Astrocyte of the cerebellum (primary cell): ENCODE measurements around the gene ZNF831.

Experiments
- DNase-seq: peaks from one replicate; pipeline ENCODE4 v3.0.0-alpha.2; 2011; ENCODE audit warnings: low read depth
- H3K4me3 ChIP-seq: 2 replicates; pipeline ENCODE4 v1.5.1; 2011; ENCODE audit warnings: mild to moderate bottlenecking, low read depth, low read length, moderate library complexity
- in situ Hi-C: cut with HindIII; loops from 2 replicates; pipeline ENCODE4 v1.10.0; 2017; ENCODE audit warnings: low sequenced_read_pairs
- TF ChIP-seq, protein P1 (sequence below): IDR thresholded peaks from 2 replicates; pipeline ENCODE4 v1.5.1; 2012; ENCODE audit warnings: low read length, low read depth, moderate library complexity, mild to moderate bottlenecking; ENCODE audit errors: missing control alignments

ZNF831 gene

DNA sequence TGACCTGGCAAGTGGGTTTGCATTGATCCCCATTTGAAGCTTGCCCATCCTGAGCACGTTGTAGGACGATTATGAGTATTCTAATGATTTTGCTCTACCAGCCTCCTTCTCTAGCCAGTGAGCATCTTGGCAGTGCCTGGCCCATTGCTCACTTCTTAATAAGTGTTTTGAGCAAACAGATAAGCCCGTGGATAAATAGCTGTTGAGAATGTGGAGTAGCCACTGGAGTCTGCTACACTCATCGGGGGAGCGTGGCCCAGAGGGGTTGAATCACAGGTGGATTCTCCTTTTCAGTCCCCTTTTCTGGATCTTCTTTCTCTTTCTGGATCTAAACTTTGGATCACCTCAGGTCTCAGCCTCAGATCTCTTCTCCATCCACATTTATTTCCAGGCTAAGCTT, 120.8 kb downstream of the ZNF831 start:
- in situ Hi-C loops: no loop called here
- TF ChIP-seq, protein P1, sequence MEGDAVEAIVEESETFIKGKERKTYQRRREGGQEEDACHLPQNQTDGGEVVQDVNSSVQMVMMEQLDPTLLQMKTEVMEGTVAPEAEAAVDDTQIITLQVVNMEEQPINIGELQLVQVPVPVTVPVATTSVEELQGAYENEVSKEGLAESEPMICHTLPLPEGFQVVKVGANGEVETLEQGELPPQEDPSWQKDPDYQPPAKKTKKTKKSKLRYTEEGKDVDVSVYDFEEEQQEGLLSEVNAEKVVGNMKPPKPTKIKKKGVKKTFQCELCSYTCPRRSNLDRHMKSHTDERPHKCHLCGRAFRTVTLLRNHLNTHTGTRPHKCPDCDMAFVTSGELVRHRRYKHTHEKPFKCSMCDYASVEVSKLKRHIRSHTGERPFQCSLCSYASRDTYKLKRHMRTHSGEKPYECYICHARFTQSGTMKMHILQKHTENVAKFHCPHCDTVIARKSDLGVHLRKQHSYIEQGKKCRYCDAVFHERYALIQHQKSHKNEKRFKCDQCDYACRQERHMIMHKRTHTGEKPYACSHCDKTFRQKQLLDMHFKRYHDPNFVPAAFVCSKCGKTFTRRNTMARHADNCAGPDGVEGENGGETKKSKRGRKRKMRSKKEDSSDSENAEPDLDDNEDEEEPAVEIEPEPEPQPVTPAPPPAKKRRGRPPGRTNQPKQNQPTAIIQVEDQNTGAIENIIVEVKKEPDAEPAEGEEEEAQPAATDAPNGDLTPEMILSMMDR: no peak
- no peak overlapping the region for H3K4me3 ChIP-seq
- DNase-seq: no peak

DNA sequence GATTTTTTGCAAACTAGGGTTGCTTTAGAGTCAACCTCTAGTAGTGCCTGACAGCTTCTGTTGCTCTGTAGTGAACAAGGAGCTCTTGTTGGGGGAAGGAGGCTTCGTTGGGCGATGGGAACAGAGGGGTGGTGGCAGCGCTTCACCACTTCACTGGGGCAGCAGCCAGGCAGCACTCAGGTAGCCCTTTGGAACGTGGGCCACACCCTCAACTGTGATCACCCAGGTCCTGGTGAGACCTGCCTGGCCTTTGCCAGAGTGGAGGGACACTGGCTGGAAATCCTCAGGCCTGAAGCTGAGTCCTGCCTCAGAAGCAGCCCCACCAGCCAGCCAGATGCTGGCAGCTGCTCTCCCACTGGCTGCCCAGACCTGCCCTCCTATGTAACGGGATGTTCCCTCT, 126.4 kb downstream of the ZNF831 start:
- in situ Hi-C loops: no loop called here
- H3K4me3 ChIP-seq: no peak overlapping the region
- DNase-seq: no peak
- TF ChIP-seq, protein P1: no peak

DNA sequence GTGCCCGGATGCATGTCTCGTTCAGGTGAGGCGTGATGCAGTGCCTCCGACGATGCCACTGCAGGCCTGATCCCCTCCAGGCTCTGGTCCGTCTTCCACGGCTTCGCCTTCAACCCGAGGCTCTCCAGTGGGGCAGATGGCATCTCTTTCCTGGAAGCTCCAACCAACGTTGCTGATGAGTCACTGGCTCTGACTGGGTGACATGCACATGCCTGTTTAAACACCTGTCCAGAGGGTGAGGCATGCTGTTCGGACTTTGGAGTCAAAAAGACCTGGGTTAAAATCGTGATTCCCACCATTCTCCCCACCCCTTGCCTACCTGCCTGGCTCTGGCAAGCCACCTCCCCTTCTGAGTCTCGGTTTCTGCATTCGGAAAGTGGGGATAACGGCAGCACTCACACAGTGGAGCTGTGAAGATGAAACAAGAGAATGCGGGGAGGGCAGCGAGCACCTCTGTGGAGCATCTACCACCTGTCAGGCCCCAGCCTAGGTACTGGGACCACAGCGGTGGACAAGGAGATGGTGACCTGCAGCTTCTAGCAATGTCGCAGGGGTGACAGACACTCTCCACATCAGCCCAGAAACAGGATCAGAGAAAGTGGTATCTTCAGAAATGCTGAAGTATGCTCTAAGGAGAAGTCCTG, 128.2 kb downstream of the ZNF831 start:
- no peak overlapping the region for H3K4me3 ChIP-seq
- in situ Hi-C loops: no loop called here
- DNase-seq: no peak
- TF ChIP-seq, protein P1: no peak

DNA sequence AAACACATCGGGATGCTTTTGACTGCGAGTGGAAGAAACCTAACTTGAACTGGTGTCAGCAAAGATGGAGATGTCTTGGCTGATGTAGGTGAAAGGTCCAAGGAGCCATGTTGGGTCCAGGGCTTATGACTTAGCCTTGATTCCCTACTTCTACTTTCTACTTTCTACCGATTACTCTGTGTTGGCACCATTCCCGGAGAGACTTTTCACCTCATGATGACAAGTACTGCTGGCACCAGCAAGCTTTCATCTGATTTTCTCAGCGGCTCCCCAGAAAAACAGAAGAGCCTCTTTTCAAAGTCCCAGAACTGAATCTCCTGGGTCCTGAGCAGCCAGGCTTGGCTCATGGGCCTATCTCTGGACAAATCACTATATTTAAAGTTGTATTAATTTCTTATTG, 131.9 kb downstream of the ZNF831 start:
- in situ Hi-C loops: no loop called here
- no peak overlapping the region for H3K4me3 ChIP-seq
- DNase-seq: no peak
- TF ChIP-seq, protein P1: no peak

DNA sequence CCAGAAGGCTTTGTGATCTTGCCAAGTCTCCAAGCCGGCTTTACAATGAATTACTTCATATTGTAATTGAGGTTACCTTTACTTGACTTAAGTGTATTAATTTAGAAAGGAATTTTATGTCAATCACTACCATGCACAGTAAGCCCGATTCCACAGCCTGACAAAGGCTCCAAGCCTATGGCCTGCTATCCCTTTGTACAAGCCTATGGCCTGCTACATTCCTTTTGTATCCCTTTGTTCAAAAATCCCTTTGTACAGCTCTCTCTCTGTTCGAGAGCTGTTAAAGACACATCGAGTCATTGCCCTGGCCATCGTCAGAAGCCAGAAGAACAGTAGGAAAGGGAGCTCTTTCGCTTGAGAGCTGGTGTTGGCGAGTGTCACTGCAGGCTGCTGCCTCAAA, 134.1 kb downstream of the ZNF831 start:
- TF ChIP-seq, protein P1: no peak
- DNase-seq: no peak
- in situ Hi-C loops: no loop called here
- no peak overlapping the region for H3K4me3 ChIP-seq

DNA sequence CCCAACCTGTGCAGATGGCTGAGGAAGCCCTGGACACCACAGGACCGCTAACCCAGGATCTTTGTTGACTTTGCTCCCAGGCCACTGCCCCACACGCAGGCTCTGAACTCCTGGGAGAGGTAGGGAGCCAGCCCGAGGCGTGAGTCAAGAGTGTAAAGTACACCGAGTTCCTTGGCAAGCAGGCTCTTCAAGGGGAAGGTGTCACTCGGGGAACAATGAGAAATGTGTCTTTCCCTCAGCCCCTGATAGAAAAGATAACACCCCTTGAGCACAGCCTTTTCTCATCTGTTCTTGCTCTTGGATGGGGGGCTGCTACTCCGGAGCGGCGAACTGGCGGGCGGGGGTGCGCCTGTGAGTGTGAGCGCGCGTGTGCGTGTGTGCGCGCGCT, 136.3 kb downstream of the ZNF831 start:
- H3K4me3 ChIP-seq: no peak overlapping the region
- TF ChIP-seq, protein P1: no peak
- DNase-seq: no peak
- in situ Hi-C loops: no loop called here
